Endothelial cell of umbilical vein (primary cell): ENCODE results near the gene UBL3. TPM values are rescaled to one million over a fixed set of nuclear protein-coding genes. Genes with fewer than 3 reads are reported as not detected.

Source experiments
- BruUV-seq: library from RNA; stranded (reverse); fragments of 400-500 nt; replicated peaks from 2 replicates; lab custom pipeline; 2021; lab: Mats Ljungman, UMichigan
- CTCF ChIA-PET: fragments of 300-600, 350-600 bp; sonication (Branson Sonifier 250); formaldehyde crosslinking; loops from one replicate; lab custom pipeline; 2021; ENCODE audit warnings: antibody characterized with exemption, inconsistent platforms; lab: Charles Lee
- POLR2A ChIA-PET: fragments of 300-600, 350-600 bp; sonication (Branson Sonifier 250); formaldehyde crosslinking; loops from one replicate; lab custom pipeline; 2021; ENCODE audit warnings: antibody characterized with exemption, inconsistent platforms; lab: Charles Lee
- DNase-seq: peaks from one replicate; pipeline ENCODE4 v3.0.0-alpha.2; 2011; ENCODE audit warnings: low read depth, low spot score
- FAIRE-seq: peaks from 2 replicates; lab custom pipeline; 2011; peaks lifted over from hg19 to GRCh38; lab: Jason Lieb, UNC
- H2AFZ ChIP-seq: 2 replicates; pipeline ENCODE4 v1.6.0; 2012; ENCODE audit warnings: low read depth, low read length, control low read depth, inconsistent platforms
- H3K27ac ChIP-seq: 2 replicates; pipeline ENCODE4 v1.5.1; 2011; ENCODE audit warnings: low read depth, mild to moderate bottlenecking, control low read depth, low read length, moderate library complexity; ENCODE audit not compliant: insufficient read depth
- H3K27me3 ChIP-seq, 2 experiments: 2 replicates each; pipeline versions ENCODE4 v1.6.0 to v1.6.1; 2011; ENCODE audit warnings: low read length in 2 of 2, mixed read lengths in 1 of 2; ENCODE audit not compliant: control insufficient read depth in 2 of 2, insufficient read depth in 2 of 2
- H3K36me3 ChIP-seq, 2 experiments: 2 replicates in 1 of 2; 3 replicates in 1 of 2; pipeline ENCODE4 v1.5.1; 2011; ENCODE audit warnings: low read length in 2 of 2, mild to moderate bottlenecking in 1 of 2, moderate library complexity in 1 of 2; ENCODE audit not compliant: control insufficient read depth in 2 of 2, insufficient read depth in 2 of 2; ENCODE audit errors: extremely low read depth in 1 of 2
- H3K4me1 ChIP-seq: 3 replicates; pipeline ENCODE4 v1.5.1; 2011; ENCODE audit warnings: mild to moderate bottlenecking, low read length; ENCODE audit not compliant: control insufficient read depth, insufficient read depth; ENCODE audit errors: extremely low read depth
- H3K4me2 ChIP-seq: 2 replicates; pipeline ENCODE4 v1.6.1; 2011; ENCODE audit warnings: low read length, control low read depth, mixed read lengths; ENCODE audit not compliant: insufficient read depth
- H3K4me3 ChIP-seq, 3 experiments: fragments of 200-600 bp in 1 of 3; sonication (generic), shearing (Covaris generic) in 1 of 3; replicated peaks in 1 of 3; 2 replicates each; pipeline ENCODE4 v1.5.1; 2011 to 2016; ENCODE audit warnings: control low read depth in 3 of 3, low read length in 3 of 3, mild to moderate bottlenecking in 2 of 3, inconsistent platforms in 1 of 3, low read depth in 1 of 3, moderate library complexity in 1 of 3; ENCODE audit not compliant: insufficient read depth in 1 of 3
- H3K79me2 ChIP-seq: 2 replicates; pipeline ENCODE4 v1.6.0; 2012; ENCODE audit warnings: low read length, inconsistent platforms; ENCODE audit not compliant: control insufficient read depth, insufficient read depth
- H3K9ac ChIP-seq: replicated peaks from 2 replicates; pipeline ENCODE3; 2011; ENCODE audit warnings: low read length, control low read depth; ENCODE audit not compliant: insufficient read depth; ENCODE audit errors: extremely low read depth
- H3K9me1 ChIP-seq: replicated peaks from 3 replicates; pipeline ENCODE4 v1.6.0; 2011; ENCODE audit warnings: mild to moderate bottlenecking, low read length; ENCODE audit not compliant: control insufficient read depth, insufficient read depth; ENCODE audit errors: extremely low read depth
- H3K9me3 ChIP-seq: replicated peaks from 2 replicates; pipeline ENCODE4 v1.5.1; 2012; ENCODE audit warnings: low read length, inconsistent platforms; ENCODE audit not compliant: control insufficient read depth, insufficient read depth
- H4K20me1 ChIP-seq: replicated peaks from 2 replicates; pipeline ENCODE3; 2011; ENCODE audit warnings: mild to moderate bottlenecking, low read length; ENCODE audit not compliant: control insufficient read depth, insufficient read depth; ENCODE audit errors: extremely low read depth
- CTCF ChIP-seq, 2 donors: IDR thresholded peaks; 1 replicate in 1 of 2; 2 replicates in 1 of 2; pipeline ENCODE4 v1.5.1; 2011; ENCODE audit warnings: low read length in 2 of 2, mild to moderate bottlenecking in 2 of 2, moderate library complexity in 2 of 2, control low read depth in 1 of 2, inconsistent platforms in 1 of 2, low read depth in 1 of 2; ENCODE audit not compliant: insufficient read depth in 1 of 2; ENCODE audit errors: extremely low read depth in 1 of 2
- EZH2 ChIP-seq: IDR thresholded peaks from 2 replicates; pipeline ENCODE4 v1.6.1; 2012; ENCODE audit warnings: borderline replicate concordance, low read depth, mild to moderate bottlenecking, moderate library complexity, low read length, inconsistent platforms; ENCODE audit not compliant: severe bottlenecking
- FOS ChIP-seq: IDR thresholded peaks from 2 replicates; pipeline ENCODE4 v1.6.1; 2011; ENCODE audit warnings: mild to moderate bottlenecking, low read length, moderate library complexity, borderline replicate concordance; ENCODE audit not compliant: insufficient read depth
- GATA2 ChIP-seq: IDR thresholded peaks from 2 replicates; pipeline ENCODE4 v1.7.0; 2011; ENCODE audit warnings: low read depth, mild to moderate bottlenecking, moderate library complexity, mixed read lengths, low read length; ENCODE audit not compliant: insufficient read length, insufficient read depth
- JUN ChIP-seq: IDR thresholded peaks from 2 replicates; pipeline ENCODE4 v1.6.1; 2011; ENCODE audit warnings: borderline replicate concordance, low read depth; ENCODE audit not compliant: insufficient read length, insufficient read depth
- MAX ChIP-seq: IDR thresholded peaks from 2 replicates; pipeline ENCODE4 v1.6.1; 2011; ENCODE audit not compliant: insufficient read depth, insufficient read length
- MYC ChIP-seq: IDR thresholded peaks from one replicate; pipeline ENCODE4 v1.6.1; 2011; ENCODE audit warnings: mild to moderate bottlenecking, low read depth, low read length
- POLR2A ChIP-seq: IDR thresholded peaks from 2 replicates; pipeline ENCODE4 v1.6.1; 2012; ENCODE audit warnings: low read depth, mild to moderate bottlenecking, control low read depth, low read length
- POLR2AphosphoS5 ChIP-seq: IDR thresholded peaks from 2 replicates; pipeline ENCODE4 v1.6.1; 2012; ENCODE audit warnings: low read depth, mild to moderate bottlenecking, control low read depth, low read length, moderate library complexity; ENCODE audit not compliant: insufficient read depth
- dilution Hi-C: fragments of 300-500 bp; cut with MboI; formaldehyde crosslinking; loops from one replicate; pipeline ENCODE4 v1.15.0; 2019; ENCODE audit warnings: low sequenced_read_pairs; ENCODE audit not compliant: extremely low pct_ligation_motif_present
- intact Hi-C: fragments of 100-400 bp; cut with micrococcal nuclease; formaldehyde crosslinking; loops from one replicate; pipeline ENCODE4 v1.10.0; 2022
- polyA plus RNA-seq, 4 experiments: library from polyadenylated mRNA; depleted of rRNA in 3 of 4; stranded (reverse) in 3 of 4; unstranded in 1 of 4; fragments of >200 nt; gene quantifications; 2 replicates each; pipeline versions ENCODE4 v1.2.1 to v1.2.3, GENCODE V29; 2011 to 2012; ENCODE audit warnings: missing spikeins in 1 of 4
- total RNA-seq: library from RNA; stranded (reverse); gene quantifications from 2 replicates; pipeline ENCODE4 v1.2.3, GENCODE V29; 2021

UBL3 gene
- total and polyA plus RNA-seq, 2 donors (not counting 3 experiments of a cell fraction or from before 2014, with no cell fraction given): 4.8 to 11.8 TPM

- Histone ChIP-seq H3K9ac (no peak overlapping the region), H3K27me3 (peaks cover 19 to 30% of the 10 kb centered on the region in 2 experiments), H3K36me3 (no peaks in the 10 kb centered on the region), H3K4me3 (no peak overlapping the region), H2AFZ (no peak overlapping the region), H4K20me1 (no peaks in the 10 kb centered on the region), H3K27ac (no peak overlapping the region), H3K4me2 (no peak overlapping the region), H3K9me1 (no peaks in the 10 kb centered on the region), H3K9me3 (no peaks in the 10 kb centered on the region), H3K79me2 (no peaks in the 10 kb centered on the region), H3K4me1 (no peaks in the 10 kb centered on the region)
- dilution Hi-C loops: no loop called here
- TF ChIP-seq CTCF (IDR thresholded peaks at IDR 0.05; ENCODE audit: extremely low read depth in 1 of 2, insufficient read depth in 1 of 2, low read depth in 1 of 2, low read length in 2 of 2) (no peak), FOS (no peak)
- ChIA-PET CTCF (no interaction called here), POLR2A (no interaction called here)
- DNase-seq (no peak), FAIRE-seq (no peak)
- BruUV-seq: no TSS peak
- intact Hi-C loops: no loop called here
Observed at GRCh38 chr13:29858667-29859066, 8.2 kb upstream of the UBL3 start.

- no TSS peak for BruUV-seq
- H3K4me2 ChIP-seq: no peak overlapping the region
- H3K79me2 ChIP-seq: no peaks in the 10 kb centered on the region
- no peaks in the 10 kb centered on the region for H4K20me1 ChIP-seq
- H3K27me3 ChIP-seq: peaks cover 19 to 32% of the 10 kb centered on the region in 2 experiments
- intact Hi-C loops: no loop called here
- H3K9me1 ChIP-seq: no peaks in the 10 kb centered on the region
- ChIA-PET POLR2A (no interaction called here), CTCF (no interaction called here)
- TF ChIP-seq MYC: no peak
- TF ChIP-seq POLR2A: no peak
- no peak for TF ChIP-seq EZH2
- no peak for TF ChIP-seq JUN
- TF ChIP-seq FOS: no peak
- no peak for TF ChIP-seq POLR2AphosphoS5
- TF ChIP-seq MAX: no peak
- no peak for TF ChIP-seq GATA2
- TF ChIP-seq CTCF (IDR thresholded peaks at IDR 0.05; ENCODE audit: extremely low read depth in 1 of 2, insufficient read depth in 1 of 2, low read depth in 1 of 2, low read length in 2 of 2): no peak
- no peaks in the 10 kb centered on the region for H3K4me1 ChIP-seq
- H3K9ac ChIP-seq: no peak overlapping the region
- no peaks in the 10 kb centered on the region for H3K36me3 ChIP-seq
- DNase-seq (no peak), FAIRE-seq (no peak)
- dilution Hi-C loops: no loop called here
- H2AFZ ChIP-seq: no peak overlapping the region
- no peaks in the 10 kb centered on the region for H3K9me3 ChIP-seq
- H3K4me3 ChIP-seq: no peak overlapping the region
- no peak overlapping the region for H3K27ac ChIP-seq
Observed at GRCh38 chr13:29858231-29858630, 7.8 kb upstream of the UBL3 start.
